ENCODE data around the gene MRFAP1L1. TPM values are rescaled to one million over a fixed set of nuclear protein-coding genes. Genes with fewer than 3 reads are reported as not detected.

MRFAP1L1 gene
- total and polyA plus RNA-seq, 9 of the 15 experiments (the other 6 are each of a cell fraction or from before 2014, with no cell fraction given): 37.6 to 111 (median 83.8) TPM

DNA sequence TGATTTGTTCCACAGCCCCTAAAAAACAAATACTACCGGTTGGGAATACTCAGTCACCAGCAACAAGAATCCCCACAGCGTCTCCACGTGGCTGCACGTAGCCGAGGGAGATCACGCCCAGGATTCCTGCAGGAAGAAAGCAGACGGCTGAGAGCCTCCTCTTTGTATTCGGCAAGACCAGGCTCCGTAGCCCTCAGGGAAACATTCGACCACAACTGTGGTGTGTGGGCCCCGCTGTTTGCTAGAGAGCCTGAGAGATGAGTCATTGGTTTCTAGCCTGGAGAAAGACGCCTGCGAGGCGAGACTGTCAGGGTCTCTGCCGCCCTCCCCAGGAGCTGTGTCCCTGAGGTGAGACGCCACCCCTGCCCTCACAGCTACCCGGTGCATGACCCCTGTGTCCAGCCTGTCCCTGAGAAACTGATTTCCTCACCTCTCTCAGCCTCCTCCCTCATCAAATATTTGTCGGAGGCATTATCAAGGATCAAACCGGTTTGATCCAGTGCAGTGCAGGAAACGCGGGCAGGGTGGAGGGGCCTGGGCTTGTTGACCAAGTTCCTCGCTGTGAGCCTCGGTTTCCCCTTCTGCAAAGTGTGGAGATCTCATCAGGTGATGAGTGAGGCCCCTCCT, 20.7 kb downstream of the MRFAP1L1 start (continued):
- no peak for TF ChIP-seq SAFB2 (IDR thresholded peaks at IDR 0.05; ENCODE audit: borderline replicate concordance, low read depth, low read length, severe bottlenecking)
- TF ChIP-seq, protein P1, sequence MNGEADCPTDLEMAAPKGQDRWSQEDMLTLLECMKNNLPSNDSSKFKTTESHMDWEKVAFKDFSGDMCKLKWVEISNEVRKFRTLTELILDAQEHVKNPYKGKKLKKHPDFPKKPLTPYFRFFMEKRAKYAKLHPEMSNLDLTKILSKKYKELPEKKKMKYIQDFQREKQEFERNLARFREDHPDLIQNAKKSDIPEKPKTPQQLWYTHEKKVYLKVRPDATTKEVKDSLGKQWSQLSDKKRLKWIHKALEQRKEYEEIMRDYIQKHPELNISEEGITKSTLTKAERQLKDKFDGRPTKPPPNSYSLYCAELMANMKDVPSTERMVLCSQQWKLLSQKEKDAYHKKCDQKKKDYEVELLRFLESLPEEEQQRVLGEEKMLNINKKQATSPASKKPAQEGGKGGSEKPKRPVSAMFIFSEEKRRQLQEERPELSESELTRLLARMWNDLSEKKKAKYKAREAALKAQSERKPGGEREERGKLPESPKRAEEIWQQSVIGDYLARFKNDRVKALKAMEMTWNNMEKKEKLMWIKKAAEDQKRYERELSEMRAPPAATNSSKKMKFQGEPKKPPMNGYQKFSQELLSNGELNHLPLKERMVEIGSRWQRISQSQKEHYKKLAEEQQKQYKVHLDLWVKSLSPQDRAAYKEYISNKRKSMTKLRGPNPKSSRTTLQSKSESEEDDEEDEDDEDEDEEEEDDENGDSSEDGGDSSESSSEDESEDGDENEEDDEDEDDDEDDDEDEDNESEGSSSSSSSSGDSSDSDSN (IDR thresholded peaks at IDR 0.05; ENCODE audit: borderline replicate concordance in 1 of 2, low read depth in 2 of 2, low read length in 2 of 2): 0 out of 4 replicates have a peak, but pooled peaks of 1 of the 2 experiments have one; percentile 30
- no peak for TF ChIP-seq ZNF217 (CRISPR knock-in tag; IDR thresholded peaks at IDR 0.05)
- TF ChIP-seq POLR2B (IDR thresholded peaks at IDR 0.05; ENCODE audit: low read depth, partially characterized antibody): no peak
- no peak for TF ChIP-seq HDAC1 (IDR thresholded peaks at IDR 0.05)
- TF ChIP-seq RBM34 (IDR thresholded peaks at IDR 0.05; ENCODE audit: borderline replicate concordance, insufficient read depth, low read length): no peak
- no peak for TF ChIP-seq BRD9 (IDR thresholded peaks at IDR 0.05; ENCODE audit: low read depth, partially characterized antibody)
- TF ChIP-seq ZNF133 (CRISPR knock-in tag; IDR thresholded peaks at IDR 0.05): no peak
- TF ChIP-seq RFX1 (IDR thresholded peaks at IDR 0.05): no peak
- TF ChIP-seq HNRNPUL1 (IDR thresholded peaks at IDR 0.05; ENCODE audit: low read length): no peak
- no peak for TF ChIP-seq NFATC3 (IDR thresholded peaks at IDR 0.05)
- TF ChIP-seq, protein P2, sequence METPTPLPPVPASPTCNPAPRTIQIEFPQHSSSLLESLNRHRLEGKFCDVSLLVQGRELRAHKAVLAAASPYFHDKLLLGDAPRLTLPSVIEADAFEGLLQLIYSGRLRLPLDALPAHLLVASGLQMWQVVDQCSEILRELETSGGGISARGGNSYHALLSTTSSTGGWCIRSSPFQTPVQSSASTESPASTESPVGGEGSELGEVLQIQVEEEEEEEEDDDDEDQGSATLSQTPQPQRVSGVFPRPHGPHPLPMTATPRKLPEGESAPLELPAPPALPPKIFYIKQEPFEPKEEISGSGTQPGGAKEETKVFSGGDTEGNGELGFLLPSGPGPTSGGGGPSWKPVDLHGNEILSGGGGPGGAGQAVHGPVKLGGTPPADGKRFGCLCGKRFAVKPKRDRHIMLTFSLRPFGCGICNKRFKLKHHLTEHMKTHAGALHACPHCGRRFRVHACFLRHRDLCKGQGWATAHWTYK (CRISPR knock-in tag; IDR thresholded peaks at IDR 0.05): 0 out of 2 replicates have a peak, but pooled peaks have one; percentile 22
- TF ChIP-seq, protein P3, sequence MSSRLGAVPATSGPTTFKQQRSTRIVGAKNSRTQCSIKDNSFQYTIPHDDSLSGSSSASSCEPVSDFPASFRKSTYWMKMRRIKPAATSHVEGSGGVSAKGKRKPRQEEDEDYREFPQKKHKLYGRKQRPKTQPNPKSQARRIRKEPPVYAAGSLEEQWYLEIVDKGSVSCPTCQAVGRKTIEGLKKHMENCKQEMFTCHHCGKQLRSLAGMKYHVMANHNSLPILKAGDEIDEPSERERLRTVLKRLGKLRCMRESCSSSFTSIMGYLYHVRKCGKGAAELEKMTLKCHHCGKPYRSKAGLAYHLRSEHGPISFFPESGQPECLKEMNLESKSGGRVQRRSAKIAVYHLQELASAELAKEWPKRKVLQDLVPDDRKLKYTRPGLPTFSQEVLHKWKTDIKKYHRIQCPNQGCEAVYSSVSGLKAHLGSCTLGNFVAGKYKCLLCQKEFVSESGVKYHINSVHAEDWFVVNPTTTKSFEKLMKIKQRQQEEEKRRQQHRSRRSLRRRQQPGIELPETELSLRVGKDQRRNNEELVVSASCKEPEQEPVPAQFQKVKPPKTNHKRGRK (tag; IDR thresholded peaks at IDR 0.05): no peak
- TF ChIP-seq SRSF3 (IDR thresholded peaks at IDR 0.05; ENCODE audit: insufficient read depth, low read length): no peak
- no peak for TF ChIP-seq ZNF586 (CRISPR knock-in tag; conservative IDR thresholded peaks at IDR 0.05)
- peak; percentile 69 for TF ChIP-seq RBFOX2 (IDR thresholded peaks at IDR 0.05; ENCODE audit: low read depth, low read length)
- TF ChIP-seq, protein P4, sequence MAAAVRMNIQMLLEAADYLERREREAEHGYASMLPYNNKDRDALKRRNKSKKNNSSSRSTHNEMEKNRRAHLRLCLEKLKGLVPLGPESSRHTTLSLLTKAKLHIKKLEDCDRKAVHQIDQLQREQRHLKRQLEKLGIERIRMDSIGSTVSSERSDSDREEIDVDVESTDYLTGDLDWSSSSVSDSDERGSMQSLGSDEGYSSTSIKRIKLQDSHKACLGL (CRISPR knock-in tag; IDR thresholded peaks at IDR 0.05; ENCODE audit: borderline replicate concordance, poor library complexity, severe bottlenecking): no peak
- TF ChIP-seq GATA2 (CRISPR knock-in tag; IDR thresholded peaks at IDR 0.05): no peak
- peak; percentile 77 for TF ChIP-seq SMARCA4 (IDR thresholded peaks at IDR 0.05)
- no peak for TF ChIP-seq SMAD2 (IDR thresholded peaks at IDR 0.05; ENCODE audit: low read depth, low read length)
- no peak for TF ChIP-seq TCFL5 (CRISPR knock-in tag; conservative IDR thresholded peaks at IDR 0.05)
- TF ChIP-seq SMARCB1 (IDR thresholded peaks at IDR 0.05; ENCODE audit: insufficient read length, low read depth): no peak
